PC-9 (cell line): ENCODE measurements around the gene ST6GALNAC3. TPM values are rescaled to one million over a fixed set of nuclear protein-coding genes. Genes with fewer than 3 reads are reported as not detected.

Experiments used
- BruUV-seq: library from RNA; stranded (reverse); fragments of 400-500 nt; replicated peaks from 2 replicates; lab custom pipeline; 2021; lab: Mats Ljungman, UMichigan
- CTCF ChIA-PET: fragments of 300-600 bp; sonication (Branson Sonifier 250); formaldehyde crosslinking; loops from one replicate; lab custom pipeline; 2022; ENCODE audit warnings: antibody characterized with exemption; lab: Charles Lee
- POLR2A ChIA-PET: fragments of 300-600 bp; sonication (Branson Sonifier 250); formaldehyde crosslinking; loops from one replicate; lab custom pipeline; 2022; ENCODE audit warnings: antibody characterized with exemption; ENCODE audit not compliant: unreplicated experiment; lab: Charles Lee
- DNase-seq, 2 experiments: peaks; one replicate each; pipeline versions ENCODE4 v3.0.0 to v3.0.0-alpha.2; 2015 to 2022; ENCODE audit warnings: mixed read lengths in 1 of 2
- H2AFZ ChIP-seq: fragments of 200-600 bp; sonication (generic); 2 replicates; pipeline ENCODE4 v1.8.1; 2017; ENCODE audit warnings: antibody characterized with exemption
- H3F3A ChIP-seq: fragments of 200-600 bp; sonication (generic); 2 replicates; pipeline ENCODE4 v1.8.1; 2017; ENCODE audit warnings: antibody characterized with exemption, mild to moderate bottlenecking, low read depth; ENCODE audit not compliant: insufficient read depth
- H3K27ac ChIP-seq: fragments of 200-600 bp; sonication (generic); 2 replicates; pipeline ENCODE4 v1.6.1; 2016; ENCODE audit warnings: mixed run types
- H3K27me3 ChIP-seq: fragments of 200-600 bp; sonication (generic); 2 replicates; pipeline ENCODE4 v1.6.1; 2016; ENCODE audit warnings: low read depth, mixed run types; ENCODE audit not compliant: insufficient read depth
- H3K36me3 ChIP-seq: fragments of 200-600 bp; sonication (generic); 2 replicates; pipeline ENCODE4 v1.6.1; 2016; ENCODE audit warnings: low read depth, mixed run types
- H3K4me1 ChIP-seq: fragments of 200-600 bp; sonication (generic); replicated peaks from 2 replicates; pipeline ENCODE4 v1.6.1; 2016; ENCODE audit warnings: mixed run types; ENCODE audit not compliant: insufficient read depth
- H3K4me2 ChIP-seq: fragments of 200-600 bp; sonication (generic); 2 replicates; pipeline ENCODE4 v1.6.1; 2017; ENCODE audit warnings: mixed run types
- H3K4me3 ChIP-seq: fragments of 200-600 bp; sonication (generic); 2 replicates; pipeline ENCODE4 v1.6.1; 2016; ENCODE audit warnings: mixed run types
- H3K79me2 ChIP-seq: fragments of 200-600 bp; sonication (generic); 2 replicates; pipeline ENCODE4 v1.6.1; 2017; ENCODE audit warnings: low read depth, mixed run types
- H3K9me2 ChIP-seq: fragments of 200-600 bp; sonication (generic); 2 replicates; pipeline ENCODE4 v1.8.1; 2017; ENCODE audit warnings: mild to moderate bottlenecking; ENCODE audit not compliant: insufficient read depth
- H3K9me3 ChIP-seq: fragments of 200-600 bp; sonication (generic); 2 replicates; pipeline ENCODE4 v1.8.1; 2016; ENCODE audit warnings: low read depth; ENCODE audit not compliant: insufficient read depth
- H4K20me1 ChIP-seq: fragments of 200-600 bp; sonication (generic); 2 replicates; pipeline ENCODE4 v1.8.1; 2017; ENCODE audit not compliant: insufficient read depth
- CTCF ChIP-seq: fragments of 200-600 bp; sonication (generic); conservative IDR thresholded peaks from 2 replicates; pipeline ENCODE4 v1.6.1; 2017; ENCODE audit warnings: mixed run types, antibody characterized with exemption, mild to moderate bottlenecking, moderate library complexity
- EZH2 ChIP-seq: fragments of 200-600 bp; sonication (generic); IDR thresholded peaks from 2 replicates; pipeline ENCODE4 v1.8.0; 2017; ENCODE audit warnings: antibody characterized with exemption, low read depth
- intact Hi-C: fragments of 100-400 bp; cut with micrococcal nuclease; formaldehyde crosslinking; loops from one replicate; pipeline ENCODE4 v1.10.0; 2022; ENCODE audit not compliant: unreplicated experiment
- total RNA-seq: library from RNA; stranded (reverse); gene quantifications from 2 replicates; pipeline ENCODE4 v1.2.3, GENCODE V29; 2021

The ST6GALNAC3 gene
- total RNA-seq, 1 experiment from 2014 or later = 0.04 TPM

- H2AFZ ChIP-seq = no peak overlapping the region
- no peak for TF ChIP-seq CTCF
- TF ChIP-seq EZH2 = no peak
- no peaks in the 10 kb centered on the region for H3K4me1 ChIP-seq
- H3F3A ChIP-seq = no peaks in the 10 kb centered on the region
- intact Hi-C loops = no loop called here
- H3K27me3 ChIP-seq = no peaks in the 10 kb centered on the region
- BruUV-seq = no TSS peak
- H4K20me1 ChIP-seq = no peaks in the 10 kb centered on the region
- no peak overlapping the region for H3K4me2 ChIP-seq
- H3K27ac ChIP-seq = no peak overlapping the region
- no peak for DNase-seq
- H3K36me3 ChIP-seq = no peaks in the 10 kb centered on the region
- ChIA-PET CTCF (no interaction called here), POLR2A (no interaction called here)
- H3K9me2 ChIP-seq = no peaks in the 10 kb centered on the region
- H3K9me3 ChIP-seq = no peaks in the 10 kb centered on the region
- no peaks in the 10 kb centered on the region for H3K79me2 ChIP-seq
- H3K4me3 ChIP-seq = no peak overlapping the region
Observed at GRCh38 chr1:76202670-76203069, 128.1 kb downstream of the ST6GALNAC3 start.

- CTCF ChIA-PET = no interaction called here
Observed at GRCh38 chr1:76203127-76203526, 128.6 kb downstream of the ST6GALNAC3 start.

GRCh38 chr1:76209238-76209637 is 134.7 kb downstream of the ST6GALNAC3 start:
- Histone ChIP-seq H3K4me1 (no peaks in the 10 kb centered on the region), H3K27me3 (no peaks in the 10 kb centered on the region), H3F3A (no peaks in the 10 kb centered on the region), H3K27ac (no peak overlapping the region), H3K4me2 (no peak overlapping the region), H3K4me3 (no peak overlapping the region), H2AFZ (no peak overlapping the region), H3K9me3 (no peaks in the 10 kb centered on the region), H3K36me3 (no peaks in the 10 kb centered on the region), H3K79me2 (no peaks in the 10 kb centered on the region), H3K9me2 (no peaks in the 10 kb centered on the region), H4K20me1 (no peaks in the 10 kb centered on the region)
- no peak for TF ChIP-seq CTCF
- no peak for TF ChIP-seq EZH2
- no TSS peak for BruUV-seq
- ChIA-PET POLR2A (no interaction called here), CTCF (no interaction called here)
- intact Hi-C loops = no loop called here
- DNase-seq = no peak

More at GRCh38 chr1:76203127-76203526, 128.6 kb downstream of the ST6GALNAC3 start:
- Histone ChIP-seq H3K27me3 (no peaks in the 10 kb centered on the region), H3K4me1 (no peaks in the 10 kb centered on the region), H3K27ac (no peak overlapping the region), H3K9me2 (no peaks in the 10 kb centered on the region), H3K4me2 (no peak overlapping the region), H4K20me1 (no peaks in the 10 kb centered on the region), H3K9me3 (no peaks in the 10 kb centered on the region), H3K4me3 (no peak overlapping the region), H3K36me3 (no peaks in the 10 kb centered on the region), H2AFZ (no peak overlapping the region), H3K79me2 (no peaks in the 10 kb centered on the region), H3F3A (no peaks in the 10 kb centered on the region)
- TF ChIP-seq CTCF (no peak), EZH2 (no peak)
- intact Hi-C loops = no loop called here
- BruUV-seq = no TSS peak
- POLR2A ChIA-PET = no interaction called here
- no peak for DNase-seq
